Epithelial cell of esophagus (primary cell): ENCODE results near the gene MTHFD1L.
"Not testable (repeated sequence)": the region's sequence is repeated elsewhere in the genome, so short reads cannot be mapped to it uniquely, and the experiment has no call there.

ENCODE experiments used
- DNase-seq: peaks from one replicate; pipeline ENCODE4 v3.0.0; 2010; ENCODE audit warnings: low read depth
- H3K4me3 ChIP-seq: 2 replicates; pipeline ENCODE4 v1.5.1; 2011; ENCODE audit warnings: mild to moderate bottlenecking, low read length, control low read depth
- TF ChIP-seq, protein P1 (sequence below): IDR thresholded peaks from 2 replicates; pipeline ENCODE4 v1.5.1; 2011; ENCODE audit warnings: low read depth, mild to moderate bottlenecking, low read length, control low read depth, inconsistent platforms; ENCODE audit not compliant: insufficient read depth; ENCODE audit errors: missing control alignments

The MTHFD1L gene

DNA sequence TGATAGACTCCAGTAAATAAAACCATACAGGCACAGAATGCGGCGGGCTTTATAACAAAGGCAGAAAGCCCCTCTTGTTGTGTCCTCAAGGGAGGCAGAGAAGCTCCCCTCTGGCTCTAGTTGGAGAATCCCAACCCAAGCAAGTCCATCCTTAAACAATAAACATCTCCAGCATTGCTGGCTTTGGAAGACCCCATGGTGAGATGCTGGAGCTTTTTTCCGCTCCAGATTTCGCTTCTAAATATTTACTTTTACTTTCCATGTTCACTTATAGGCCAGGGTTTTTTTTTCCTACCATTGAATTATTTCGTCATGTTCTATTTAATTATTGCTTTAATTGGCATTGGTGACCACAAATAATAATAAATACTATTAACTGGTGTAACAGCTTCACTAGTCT is 176.2 kb downstream of the MTHFD1L start:
- H3K4me3 ChIP-seq: no peak overlapping the region
- DNase-seq: no peak
- TF ChIP-seq, protein P1, sequence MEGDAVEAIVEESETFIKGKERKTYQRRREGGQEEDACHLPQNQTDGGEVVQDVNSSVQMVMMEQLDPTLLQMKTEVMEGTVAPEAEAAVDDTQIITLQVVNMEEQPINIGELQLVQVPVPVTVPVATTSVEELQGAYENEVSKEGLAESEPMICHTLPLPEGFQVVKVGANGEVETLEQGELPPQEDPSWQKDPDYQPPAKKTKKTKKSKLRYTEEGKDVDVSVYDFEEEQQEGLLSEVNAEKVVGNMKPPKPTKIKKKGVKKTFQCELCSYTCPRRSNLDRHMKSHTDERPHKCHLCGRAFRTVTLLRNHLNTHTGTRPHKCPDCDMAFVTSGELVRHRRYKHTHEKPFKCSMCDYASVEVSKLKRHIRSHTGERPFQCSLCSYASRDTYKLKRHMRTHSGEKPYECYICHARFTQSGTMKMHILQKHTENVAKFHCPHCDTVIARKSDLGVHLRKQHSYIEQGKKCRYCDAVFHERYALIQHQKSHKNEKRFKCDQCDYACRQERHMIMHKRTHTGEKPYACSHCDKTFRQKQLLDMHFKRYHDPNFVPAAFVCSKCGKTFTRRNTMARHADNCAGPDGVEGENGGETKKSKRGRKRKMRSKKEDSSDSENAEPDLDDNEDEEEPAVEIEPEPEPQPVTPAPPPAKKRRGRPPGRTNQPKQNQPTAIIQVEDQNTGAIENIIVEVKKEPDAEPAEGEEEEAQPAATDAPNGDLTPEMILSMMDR: no peak

DNA sequence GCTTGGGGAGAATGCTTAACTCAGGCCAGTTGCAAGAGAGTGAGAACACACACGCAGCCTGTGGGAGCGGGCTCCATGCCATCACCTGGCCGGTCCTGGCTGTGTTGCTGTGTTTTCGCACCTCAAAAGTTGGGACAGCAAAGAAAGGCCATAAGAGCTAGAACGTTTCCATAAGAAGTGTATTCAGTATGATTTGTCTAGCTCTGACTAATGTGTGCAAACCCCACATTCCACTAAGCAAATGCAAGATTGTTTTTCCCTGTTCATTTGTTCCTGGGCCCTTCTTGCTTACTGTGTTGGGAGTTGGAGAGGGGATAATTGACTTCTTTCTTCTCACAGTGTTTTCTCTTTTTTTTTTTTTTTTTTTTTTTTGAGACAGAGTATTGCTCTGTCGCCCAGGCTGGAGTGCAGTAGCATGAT is 177.4 kb downstream of the MTHFD1L start:
- not testable (repeated sequence) for H3K4me3 ChIP-seq
- peak; percentile 55 for DNase-seq

DNA sequence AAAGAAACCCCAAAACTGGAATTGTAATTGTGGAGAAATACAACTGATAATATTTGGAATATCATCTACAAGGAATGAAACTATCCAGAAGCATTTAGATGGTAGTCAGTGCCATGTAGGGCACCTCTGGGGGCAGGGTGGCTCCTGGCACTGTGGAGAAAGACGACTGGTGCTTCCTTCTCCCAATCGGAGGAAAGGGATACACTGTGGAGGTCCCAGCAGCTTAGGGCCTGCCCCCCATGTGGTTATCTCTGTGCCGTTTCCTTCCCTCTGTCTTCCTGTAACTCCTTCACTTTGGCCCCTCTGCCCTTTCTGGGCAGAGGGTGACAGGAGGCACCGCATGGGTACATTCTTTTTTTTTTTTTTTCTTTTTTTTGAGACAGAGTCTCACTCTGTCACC is 178.4 kb downstream of the MTHFD1L start:
- TF ChIP-seq, protein P1: no peak
- DNase-seq: no peak
- H3K4me3 ChIP-seq: no peak overlapping the region

DNA sequence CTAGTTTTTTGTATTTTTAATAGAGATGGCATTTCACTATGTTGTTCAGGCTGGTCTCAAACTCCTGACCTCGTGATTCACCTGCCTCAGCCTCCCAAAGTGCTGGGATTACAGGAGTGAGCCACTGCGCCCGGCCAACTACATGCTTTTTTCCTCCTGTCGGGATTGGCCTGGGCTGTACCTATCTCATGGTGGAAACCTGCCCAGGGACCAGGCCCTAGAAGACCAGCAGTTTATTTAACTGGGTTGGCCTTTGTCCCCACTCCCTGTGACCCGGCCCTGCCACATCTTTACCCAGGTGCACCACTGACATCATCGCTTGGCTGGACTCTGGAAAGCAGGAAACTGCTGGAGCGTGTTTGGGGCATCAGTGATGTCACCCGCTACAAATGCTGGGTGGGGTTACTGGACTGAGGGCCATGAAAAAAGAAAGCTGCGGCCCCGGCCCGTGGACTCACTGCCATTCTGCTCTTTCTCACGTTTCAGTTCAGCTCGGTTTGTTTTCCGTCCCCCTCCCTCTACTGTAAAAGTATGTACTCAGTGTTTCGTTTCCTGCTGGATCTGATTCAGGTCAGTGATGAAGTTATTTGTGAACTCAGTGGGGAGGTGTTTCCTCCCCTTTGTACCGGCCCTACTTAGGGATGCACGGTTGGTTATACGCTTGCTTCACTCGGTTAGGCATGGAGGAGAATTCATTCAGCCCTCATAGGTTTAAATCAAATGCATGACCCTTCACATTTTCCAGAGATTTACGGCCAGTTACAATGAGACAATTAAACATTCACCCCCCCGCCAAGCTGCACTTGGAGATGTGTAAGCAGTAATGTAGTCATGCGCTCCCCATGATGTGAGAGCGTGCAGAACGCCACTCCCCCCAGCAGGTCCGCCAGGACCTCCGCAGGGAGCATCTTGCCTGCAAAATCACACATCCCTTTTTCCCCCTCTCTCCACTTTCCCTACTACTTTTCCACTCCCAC is 179.3 kb downstream of the MTHFD1L start:
- no peak overlapping the region for H3K4me3 ChIP-seq
- TF ChIP-seq, protein P1: no peak
- DNase-seq: peak; percentile 69

DNA sequence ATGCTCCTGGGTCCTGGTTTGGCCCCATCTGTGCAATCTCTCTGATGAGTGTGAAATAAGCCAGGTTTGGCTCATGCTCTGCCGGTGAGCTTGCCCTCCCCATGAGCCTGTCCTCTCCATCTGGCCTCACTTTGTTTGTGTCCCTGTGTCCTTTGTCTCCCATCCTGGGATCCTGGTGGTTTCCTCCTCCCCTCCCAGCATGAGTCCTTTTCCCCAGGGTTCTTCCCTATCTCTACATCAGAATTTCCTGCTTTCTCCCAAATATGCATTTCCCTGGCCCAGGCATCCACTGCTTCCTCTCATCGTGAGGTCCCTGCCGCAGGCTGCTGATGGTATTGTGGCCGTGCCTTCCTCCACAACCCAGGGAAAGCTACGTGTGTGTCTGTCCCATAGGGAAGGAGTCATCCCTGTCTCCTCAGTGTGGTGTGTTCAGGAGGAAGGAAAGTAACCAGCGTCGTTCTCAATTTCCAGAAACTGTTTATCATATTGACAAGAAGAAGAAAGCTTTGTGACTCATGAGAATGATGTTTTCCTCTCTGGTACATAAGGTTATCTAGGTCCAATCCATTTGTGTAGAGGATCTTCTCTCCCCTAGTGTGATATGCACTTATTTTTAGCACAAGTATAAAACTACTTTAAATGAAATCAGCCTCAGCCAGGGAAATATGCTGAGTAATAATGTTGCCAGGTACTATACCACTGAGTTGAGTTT is 180.2 kb downstream of the MTHFD1L start:
- DNase-seq, H3K4me3 ChIP-seq: not testable (repeated sequence)

DNA sequence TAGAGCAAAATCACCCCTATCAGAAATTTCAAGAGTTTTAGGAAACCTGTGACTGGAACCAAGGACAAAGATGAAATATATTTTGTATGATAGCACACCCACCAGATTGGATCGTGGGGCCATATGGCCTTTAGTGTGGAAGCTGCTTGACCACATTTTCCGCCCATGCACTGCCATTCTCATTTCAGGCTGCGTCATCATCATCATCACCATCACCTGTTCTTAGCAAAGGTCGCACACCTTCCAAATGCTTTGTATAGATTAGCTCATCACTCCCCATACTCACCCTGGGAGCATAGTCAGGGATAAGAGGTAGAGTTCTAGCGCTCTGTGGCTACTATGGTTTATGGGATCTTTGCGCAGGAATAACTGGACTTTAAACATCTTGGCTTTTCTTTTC is 185.7 kb downstream of the MTHFD1L start:
- DNase-seq: no peak
- no peak overlapping the region for H3K4me3 ChIP-seq
- TF ChIP-seq, protein P1: no peak

DNA sequence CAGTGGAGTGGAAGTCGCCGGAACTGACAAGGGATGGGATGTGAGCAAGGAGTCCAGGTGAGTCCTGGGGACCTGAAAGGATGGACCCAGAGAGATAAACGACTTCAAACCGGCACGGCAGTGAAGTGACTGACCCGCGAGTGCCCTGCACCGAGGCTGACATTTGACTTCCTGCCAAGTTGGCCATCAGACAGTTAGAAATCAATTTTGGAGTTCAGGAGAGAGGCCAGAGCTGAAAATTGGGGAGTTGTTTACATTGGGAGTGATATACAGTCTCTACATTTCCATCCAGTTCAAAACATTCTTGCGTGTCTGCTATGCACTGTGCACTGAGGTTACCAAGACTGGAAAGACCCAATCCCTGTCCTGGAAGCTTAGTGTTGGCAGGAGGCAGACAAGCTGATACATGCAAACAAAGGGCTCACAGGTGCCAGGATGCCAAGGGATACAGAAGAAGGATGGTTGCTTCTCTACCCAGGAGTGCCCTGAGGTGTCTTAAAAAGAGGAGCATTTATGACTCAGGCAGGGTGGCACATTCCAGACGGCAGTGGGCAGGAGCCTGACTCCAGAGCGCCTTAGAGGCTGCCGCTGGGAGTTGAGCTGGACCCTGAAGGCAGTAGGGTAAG is 186.6 kb downstream of the MTHFD1L start:
- peak; percentile 90 for DNase-seq
- TF ChIP-seq, protein P1: peak; percentile 44
- H3K4me3 ChIP-seq: no peak overlapping the region
